Activated CD4-positive, alpha-beta T cell treated with anti-CD3 and anti-CD28 coated beads for 24 hours (primary cell): ENCODE data around the gene ERC2.

Source experiments
- DNase-seq, 2 donors: peaks; one replicate each; pipeline ENCODE4 v3.0.0-alpha.2; 2020; ENCODE audit warnings: low read depth in 2 of 2

Gene ERC2

DNA sequence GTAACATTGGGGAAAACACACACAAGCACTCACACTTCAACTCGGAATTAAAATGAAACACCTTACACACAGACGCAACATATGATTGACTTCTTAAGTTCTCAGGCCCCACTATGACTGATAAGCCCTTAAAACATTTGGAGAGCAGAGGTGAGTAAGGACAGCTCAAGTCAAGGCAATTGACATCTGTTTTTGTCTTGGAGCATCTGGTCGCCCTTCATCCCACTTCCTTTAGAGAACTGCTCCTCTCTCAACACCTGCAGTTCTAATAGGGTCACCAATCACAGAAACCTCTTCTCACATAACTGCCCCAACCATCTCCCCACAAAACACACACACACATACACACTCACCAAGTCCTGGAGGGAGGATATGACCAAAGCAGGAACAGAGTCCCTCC, 43.4 kb downstream of the ERC2 start:
- DNase-seq: no peak

DNA sequence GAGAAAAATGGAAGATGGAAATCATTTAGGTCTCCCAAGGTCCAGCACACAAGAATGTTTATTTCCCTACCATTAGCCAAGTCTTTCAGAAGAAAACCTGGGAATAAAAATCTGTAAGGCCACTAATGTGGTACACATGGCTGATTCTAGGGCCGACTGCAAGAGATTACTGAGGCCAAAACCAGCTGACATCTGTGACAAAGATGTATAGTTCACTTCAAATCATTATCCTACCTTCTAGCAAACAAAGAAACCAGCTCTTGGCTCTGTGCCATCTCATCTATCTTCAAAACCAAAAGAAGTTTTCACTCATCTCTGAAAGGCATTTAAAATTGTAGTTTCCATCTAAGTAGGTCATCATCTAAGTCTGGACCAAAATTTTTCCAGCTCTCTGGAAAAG, 43.9 kb downstream of the ERC2 start:
- DNase-seq: no peak

DNA sequence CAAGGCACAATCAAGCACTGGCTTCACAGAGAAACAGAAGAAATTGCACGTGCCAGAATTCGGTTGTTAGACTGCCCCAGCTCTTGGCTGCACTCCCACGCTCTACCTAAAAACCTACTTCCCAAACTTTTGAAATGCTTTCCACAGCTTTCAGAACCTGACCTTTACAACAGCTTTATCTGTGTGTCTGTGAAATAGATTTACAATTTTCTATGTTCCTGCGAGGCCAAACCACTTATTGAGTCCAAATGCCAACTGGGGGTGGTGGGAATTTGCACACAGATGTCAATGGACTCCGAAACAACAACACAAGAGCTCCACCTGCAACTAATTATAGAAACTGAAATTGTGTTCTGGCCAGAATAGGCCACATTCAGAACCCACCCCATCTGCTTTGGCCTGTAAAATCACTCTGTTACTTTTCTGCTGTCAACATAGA, 44.6 kb downstream of the ERC2 start:
- DNase-seq: no peak

DNA sequence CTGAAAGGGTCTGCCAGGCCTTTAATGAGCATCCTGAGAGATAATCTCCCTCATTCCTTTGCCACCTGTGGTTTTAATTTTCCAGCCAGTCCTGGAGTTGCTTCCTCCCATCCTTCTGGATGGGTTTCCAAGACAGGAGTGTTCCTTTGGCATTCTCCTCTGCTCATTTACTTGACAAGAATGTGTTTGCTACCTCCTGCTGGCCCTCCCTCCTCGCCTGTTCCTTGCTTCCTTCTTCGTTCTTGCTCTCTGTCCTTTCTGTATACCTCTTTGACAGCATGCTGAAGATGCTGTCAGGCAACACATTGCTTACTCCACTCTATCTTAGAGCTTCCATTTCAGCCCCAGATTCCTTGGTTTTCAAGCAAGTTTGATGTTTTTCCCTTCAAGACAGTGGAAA, 46.0 kb downstream of the ERC2 start:
- DNase-seq: no peak

DNA sequence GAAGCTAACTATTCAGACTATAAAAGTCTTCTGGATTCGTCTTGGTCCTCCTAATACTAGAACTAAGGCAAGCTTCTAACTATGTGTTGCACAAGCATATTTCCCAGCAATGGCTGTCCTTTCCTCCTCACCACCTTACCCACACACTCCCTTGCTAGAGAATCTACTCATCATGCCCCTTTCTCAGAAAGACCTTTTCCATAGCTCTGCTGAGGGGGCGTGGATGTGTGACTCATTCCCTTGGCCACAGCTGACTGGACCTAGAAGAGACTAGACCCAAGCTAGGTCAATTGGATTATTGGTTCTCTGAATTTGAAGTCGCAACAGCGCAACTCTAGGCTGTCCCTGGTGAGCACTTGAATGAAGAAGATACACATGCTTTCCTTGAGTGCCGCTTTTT, 47.1 kb downstream of the ERC2 start:
- DNase-seq: no peak

DNA sequence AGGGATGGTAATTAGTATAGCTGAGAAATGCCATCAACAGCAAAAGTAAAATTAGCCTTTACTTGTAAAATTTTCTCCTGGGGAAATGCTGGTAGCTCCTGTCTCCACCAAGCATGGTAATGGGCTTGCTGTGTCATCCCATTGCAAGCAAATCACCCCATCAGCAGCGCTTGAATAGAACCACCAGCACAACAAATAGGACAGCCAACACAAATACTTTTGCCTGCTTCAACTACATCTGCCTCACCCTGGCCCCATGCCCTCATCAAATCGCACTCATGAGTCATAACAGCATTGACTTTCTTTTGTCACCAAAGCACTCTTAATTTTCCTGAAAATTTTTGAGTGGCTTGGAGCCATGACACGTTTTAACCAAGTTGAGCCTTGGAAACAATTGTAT, 52.6 kb downstream of the ERC2 start:
- DNase-seq: no peak

DNA sequence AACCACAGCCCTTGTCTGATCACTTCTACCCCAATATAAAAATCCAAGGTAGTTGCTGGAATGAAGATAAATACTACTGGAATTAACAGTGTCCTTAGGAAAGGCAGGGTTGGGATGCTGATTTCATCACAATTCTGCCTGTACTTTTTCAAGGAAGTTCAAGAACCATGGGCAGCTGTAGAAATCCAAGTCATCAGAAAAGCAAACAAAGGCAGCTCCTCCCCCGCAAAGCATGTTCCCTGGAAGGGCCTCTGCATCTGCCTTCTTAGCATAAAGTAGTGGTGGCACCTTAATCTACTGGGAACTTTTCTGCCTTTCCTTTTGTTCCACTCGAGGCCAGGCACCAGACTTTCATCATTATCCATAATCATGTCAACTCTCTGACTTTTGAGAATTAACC, 54.4 kb downstream of the ERC2 start:
- no peak for DNase-seq

DNA sequence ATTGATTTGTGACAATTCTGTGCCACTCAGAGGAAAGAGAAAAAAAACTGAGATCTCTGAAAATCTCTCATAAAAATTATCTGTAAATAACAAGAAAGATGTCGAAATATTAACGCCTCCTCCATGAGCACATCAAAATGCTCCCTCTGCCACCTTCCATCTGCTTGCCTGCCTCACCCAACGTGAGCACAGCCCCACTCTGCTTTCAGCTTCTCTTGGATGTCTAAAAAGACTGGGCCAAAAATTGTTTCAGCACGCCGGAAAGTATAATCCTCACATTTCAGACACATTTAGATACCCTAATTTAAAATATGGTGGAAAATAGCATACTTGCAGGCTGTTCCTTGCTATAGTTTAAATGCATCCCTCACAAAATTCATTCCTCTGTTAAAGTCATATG, 57.1 kb downstream of the ERC2 start:
- DNase-seq: no peak

DNA sequence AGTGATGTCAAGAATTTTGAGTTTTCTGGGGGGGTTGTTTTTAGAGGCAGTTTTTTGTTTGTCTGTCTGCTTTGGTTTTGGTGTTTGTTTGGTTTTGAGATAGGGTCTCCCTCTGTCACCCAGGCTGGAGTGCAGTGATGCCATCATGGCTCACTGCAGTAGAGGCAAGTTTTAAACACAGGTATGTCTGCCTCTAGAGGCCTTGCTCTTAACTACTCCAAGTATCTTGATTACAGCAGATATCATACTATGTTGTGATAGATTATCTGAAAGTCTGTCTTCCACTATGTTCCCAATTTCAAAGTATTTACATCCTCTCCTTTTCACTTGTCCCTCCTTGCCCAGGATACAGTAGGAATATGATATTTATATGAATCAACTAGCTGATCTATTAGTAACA, 57.7 kb downstream of the ERC2 start:
- no peak for DNase-seq

DNA sequence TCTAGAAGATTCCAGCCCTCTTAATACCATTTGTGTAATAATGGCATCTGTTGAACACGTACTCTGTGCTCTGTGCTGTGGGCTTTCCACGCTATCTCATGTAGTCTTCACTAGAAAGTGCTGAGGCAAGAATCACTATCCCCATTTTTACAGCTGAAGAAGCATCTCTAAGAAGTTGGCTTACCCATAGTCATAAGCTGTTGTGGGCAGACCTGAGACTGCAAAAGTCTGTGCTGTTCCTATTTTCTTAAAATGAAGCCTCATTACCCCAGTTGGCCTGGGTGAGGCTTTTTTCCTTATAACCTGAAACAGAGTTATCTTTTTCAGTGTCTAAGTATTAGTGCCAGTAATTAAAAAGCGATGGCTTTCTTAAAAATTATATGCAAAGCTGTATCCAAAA, 58.5 kb downstream of the ERC2 start:
- no peak for DNase-seq

DNA sequence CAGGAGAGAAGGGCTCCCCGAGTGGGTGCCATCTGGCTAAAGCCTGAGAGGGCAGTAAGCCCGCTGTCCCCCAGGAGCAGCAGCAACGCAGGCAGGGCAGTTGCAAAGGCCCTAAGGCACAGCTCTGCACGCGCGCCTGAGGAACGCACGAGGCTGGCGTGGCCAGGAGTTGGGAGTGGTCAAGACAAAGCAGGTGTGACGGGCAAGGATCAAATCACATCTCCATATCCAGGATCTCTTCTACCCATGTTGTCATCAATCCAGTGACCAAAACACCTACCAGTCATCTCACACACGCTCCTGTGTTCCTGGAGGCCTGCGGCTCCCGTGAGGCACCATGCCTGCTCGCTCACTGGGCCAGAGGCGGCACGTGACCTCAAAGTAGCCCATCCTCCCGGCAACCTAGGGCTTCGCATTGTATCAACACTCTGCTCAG, 59.5 kb downstream of the ERC2 start:
- DNase-seq: no peak

DNA sequence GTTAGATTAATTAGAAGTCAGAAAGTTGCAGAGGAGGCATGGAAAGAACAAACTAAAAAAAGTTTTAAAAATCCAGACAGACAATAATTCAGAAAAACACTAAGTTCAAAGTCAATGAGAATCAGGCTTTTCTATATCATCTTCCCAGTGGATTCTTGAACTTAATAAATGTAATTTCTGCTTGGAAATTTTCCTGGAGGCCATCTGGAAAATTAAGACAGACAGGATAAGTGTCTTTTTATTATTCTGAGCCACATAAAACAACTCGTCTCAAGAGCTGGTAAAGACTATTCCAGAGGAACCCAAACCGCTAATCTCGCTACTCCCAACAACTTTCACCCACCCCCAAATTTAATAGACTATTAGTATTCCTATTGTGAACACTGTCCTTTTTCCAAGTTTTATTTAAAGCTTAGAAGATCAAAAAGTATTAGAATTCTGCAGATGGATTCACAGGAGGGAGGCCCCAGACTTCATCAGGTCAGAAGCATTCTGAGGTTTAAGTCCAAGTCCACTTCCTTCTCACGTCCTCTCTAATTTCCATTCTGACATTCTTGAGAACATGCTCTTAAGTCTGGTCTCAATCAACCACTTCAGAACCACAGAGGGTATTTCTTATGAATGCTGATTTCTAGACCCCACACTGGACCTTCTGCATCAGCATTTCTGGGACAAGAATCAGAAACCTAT, 61.3 kb downstream of the ERC2 start:
- DNase-seq: no peak

DNA sequence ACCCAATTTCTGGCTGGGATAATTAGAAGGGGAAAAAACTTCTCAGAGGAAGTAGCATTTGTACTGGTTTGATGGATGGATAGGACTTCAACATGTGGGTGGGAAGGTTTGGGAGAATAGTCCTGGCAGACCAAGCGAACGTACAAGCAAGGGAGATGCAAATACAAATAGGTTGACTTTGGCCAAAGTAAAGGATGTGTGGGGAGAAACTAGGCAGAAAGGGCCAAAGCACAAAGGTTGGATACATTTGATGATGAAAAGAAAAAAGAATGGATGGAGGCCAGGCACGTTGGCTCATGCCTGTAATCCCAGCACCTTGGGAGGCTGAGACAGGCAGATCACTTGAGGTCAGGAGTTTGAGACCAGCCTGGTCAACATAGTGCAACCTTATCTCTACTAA, 63.4 kb downstream of the ERC2 start:
- no peak for DNase-seq

DNA sequence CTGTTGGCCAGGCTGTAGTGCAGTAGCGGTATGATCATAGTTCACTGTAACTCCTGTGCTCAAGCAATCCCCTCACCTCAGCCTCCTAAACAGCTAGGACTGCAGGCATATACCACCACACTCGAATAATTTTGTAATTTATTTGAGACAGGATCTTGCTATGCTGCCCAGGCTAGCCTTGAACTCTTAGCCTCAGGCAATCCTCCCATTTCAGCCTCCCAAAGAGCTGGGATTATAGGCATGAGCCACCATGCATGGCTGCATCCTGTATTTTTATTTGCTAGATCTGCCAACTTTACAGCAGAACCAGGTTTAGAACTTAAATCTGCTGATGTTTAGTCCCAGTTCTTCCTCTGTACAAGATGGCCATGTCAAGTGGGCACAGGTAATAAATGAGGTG, 69.6 kb downstream of the ERC2 start:
- no peak for DNase-seq

DNA sequence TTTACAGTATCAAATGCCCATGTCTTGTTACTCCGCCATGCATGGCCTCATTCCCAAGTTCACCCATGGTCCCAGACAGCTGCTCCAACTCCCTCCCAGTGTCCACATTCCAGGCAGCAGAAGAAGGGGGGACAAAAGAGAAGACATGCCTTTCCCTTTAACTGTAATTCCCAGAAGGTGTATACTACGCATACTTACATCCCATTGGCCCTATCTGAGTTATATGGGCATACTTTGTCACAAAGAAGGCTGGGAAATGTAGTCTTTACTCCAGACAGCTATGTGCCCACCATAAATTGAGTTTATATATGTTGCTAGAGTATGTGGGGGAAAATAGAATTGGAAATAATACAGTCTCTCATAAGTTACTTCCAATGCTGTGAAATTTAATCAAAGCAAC, 70.5 kb downstream of the ERC2 start:
- no peak for DNase-seq

DNA sequence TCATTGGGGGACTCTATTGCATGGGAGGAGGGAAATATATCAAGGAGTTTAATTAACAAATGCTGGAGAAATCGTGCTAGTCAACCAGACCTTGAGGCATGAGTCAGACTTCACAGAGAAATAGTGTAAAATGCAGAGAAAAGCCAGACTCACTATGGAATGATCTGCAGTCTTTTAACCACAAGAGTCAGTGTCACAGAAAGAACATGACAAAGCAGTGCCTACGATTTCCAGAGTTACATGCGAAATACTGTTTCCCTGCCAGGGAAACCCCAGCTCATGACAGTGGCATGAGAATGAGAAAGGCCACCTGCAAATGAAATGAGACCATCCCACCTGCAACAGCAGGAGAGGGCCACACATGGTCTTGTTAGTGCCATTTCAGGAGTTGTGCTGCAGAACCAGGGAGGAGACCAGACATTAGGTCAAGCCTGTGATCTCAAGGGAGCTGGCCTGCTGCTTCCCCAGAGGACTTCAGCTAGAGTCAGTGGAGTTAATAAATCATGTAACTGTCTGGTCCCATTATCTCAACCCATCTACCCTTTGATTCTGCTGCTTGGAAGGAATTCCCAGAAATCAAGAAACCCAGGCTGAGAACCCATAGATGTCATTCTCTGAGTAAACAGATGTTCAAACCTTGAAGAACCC, 79.0 kb downstream of the ERC2 start:
- DNase-seq: no peak

DNA sequence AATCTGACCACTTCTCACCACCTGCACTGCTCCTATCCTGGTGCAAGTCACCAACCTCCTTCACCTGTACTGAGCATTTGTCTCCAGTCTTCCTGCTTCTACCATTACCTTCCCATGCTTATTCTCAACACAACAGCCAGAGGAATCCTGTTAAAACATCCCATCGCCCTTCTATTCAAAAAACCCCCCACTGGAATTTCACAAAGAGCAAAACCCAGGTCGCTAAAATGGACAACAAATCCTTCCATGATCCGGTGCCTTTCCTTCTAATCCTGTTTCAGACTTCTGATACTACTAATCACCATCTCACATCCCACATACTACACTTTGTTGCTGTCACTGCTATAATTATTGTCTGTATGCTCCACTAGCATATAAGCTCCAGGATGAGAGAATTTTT, 85.2 kb downstream of the ERC2 start:
- no peak for DNase-seq

DNA sequence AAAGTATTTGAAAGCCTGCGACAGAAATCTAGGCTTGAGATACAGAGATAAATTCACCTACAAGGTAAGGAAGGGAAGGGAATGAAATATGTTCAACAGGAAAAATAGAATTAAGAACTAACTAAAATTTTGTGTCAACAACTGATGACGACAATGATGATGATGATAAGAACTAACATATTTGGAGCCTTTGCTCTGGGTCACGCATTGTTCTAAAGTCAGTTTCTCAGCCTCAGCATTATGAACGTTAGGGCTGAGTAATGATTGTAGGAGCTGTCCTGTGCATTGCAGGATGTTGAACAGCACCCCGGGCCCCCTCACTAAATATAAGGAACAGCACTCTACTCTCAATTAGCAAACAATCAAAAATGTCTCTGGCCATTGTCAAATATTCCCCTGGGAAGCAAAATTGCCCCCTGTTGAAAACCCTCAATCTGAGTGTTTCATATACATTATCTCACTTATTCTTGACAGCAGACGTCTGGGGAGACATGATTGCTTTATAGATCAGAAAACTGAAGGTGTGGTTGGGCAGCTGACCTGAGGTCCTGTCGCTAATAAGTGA, 88.5 kb downstream of the ERC2 start:
- no peak for DNase-seq

DNA sequence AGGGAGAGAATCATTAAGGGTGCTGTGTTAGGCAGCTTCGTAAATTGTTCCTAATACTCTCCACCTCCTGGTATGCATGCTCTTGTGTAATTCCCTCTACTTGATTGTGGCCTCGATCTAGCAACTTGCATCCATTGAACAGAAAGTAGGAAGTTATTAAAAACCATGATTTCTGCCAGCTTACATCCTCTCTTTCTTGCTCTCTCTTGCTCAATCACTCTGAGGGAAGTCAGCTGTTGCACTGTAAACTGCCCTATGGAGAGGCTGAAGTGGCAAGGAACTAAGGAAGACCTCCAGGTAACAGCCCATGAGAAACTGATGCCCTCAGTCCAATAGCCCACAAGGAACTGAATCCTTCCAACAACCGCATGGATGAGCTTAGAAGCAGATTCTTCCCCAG, 92.6 kb downstream of the ERC2 start:
- DNase-seq: no peak

DNA sequence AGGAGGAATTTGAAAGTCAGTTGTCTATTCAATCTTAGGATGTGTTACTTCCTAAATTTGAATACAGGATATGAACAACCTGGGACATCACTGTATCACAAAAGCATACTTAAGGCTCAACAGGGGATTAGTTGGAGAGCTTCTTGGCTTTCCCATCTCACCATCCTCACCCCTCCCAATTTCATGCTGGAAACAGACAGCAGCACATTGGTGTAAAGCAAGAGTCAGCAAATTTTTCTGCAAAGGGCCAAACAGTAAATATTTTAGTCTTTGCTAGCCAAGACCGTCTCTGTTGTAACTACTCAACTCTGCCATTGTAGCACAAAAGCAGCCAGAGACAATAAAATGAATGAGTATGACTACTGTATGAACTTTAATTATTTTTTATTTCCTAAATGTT, 94.9 kb downstream of the ERC2 start:
- DNase-seq: no peak

DNA sequence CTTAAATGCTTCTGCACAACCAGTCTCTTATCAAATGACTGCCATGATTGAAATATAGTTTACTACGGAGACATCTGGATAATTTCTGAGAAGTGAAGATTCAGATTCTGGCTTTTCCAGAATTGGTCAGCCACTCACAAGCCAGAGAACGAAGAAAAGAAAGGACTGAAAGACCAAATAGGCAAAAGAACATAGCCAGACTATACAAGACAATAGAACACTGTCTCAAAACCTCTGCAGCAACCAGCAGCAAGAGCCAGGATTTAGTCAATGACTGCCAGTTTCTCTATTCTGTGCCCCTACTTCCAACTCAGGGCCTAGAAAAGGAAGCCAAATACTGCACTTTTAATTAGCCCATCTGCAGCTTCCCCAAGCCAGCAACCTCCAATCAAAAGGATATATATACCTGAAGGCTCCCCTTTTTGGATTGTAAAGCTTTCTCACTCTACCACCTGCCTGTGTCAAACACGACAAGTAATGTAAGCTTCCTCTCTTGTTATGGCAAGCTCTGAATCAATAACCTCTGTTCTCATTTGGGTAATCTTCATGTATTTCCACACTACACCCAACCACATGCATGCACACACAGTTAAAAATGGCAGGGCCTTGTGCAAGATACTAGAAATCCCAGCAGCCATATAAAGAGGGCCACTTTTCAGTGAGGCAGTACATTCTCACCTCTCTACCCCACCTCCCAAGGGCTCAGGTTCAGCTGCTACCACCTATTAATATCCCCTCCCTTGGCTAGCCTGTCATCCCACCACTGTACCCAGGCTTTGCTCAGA, 97.1 kb downstream of the ERC2 start:
- no peak for DNase-seq

DNA sequence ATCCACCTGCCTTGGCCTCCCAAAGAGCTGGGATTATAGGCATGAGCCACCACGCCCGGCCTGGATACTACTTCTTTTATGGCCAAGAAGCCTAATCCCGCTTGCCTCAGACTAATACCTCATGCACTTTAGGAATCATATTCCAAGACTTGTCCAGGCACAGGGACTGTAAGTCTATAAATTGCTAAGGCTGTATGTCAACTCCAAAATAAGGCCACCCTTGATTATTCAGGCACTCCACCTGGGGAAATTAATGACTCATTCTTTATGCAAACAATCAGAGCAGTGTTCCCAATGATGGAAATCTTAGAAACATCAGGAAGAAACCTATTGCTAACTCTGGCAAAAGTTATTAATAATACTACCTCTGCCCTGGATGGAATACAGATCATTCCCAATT, 98.4 kb downstream of the ERC2 start:
- DNase-seq: no peak

DNA sequence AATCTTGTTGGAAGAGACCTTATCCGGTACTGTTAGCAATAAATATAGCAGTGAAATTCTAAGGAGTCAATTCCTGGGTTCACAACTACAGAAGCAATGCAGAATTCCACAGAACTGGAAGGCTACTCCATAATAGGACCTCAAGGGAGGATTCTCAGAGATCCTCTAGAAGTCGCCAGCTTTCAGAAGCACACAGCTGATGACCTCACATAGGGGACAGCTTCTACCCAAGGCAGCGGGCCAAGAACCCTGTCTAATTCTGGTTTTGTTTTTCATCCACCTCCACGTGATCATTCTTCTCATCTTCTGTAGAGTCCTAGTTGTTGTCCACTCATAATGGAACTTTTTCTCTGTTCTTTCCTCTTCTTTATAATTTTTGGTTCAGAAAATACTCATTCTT, 99.4 kb downstream of the ERC2 start:
- DNase-seq: no peak
